ACC112 (cell line): ENCODE measurements around the gene TRMT10B.

Source experiments
- H2AFZ ChIP-seq: fragments of 200-600 bp; sonication (generic); one replicate; pipeline ENCODE4 v1.6.0; 2017; ENCODE audit warnings: antibody characterized with exemption, low read length; ENCODE audit not compliant: unreplicated experiment
- H3K27ac ChIP-seq: fragments of 200-600 bp; sonication (generic); 2 replicates; pipeline ENCODE4 v1.5.1; 2014; ENCODE audit warnings: low read depth, mild to moderate bottlenecking, antibody characterized with exemption, low read length, moderate library complexity
- H3K27me3 ChIP-seq: fragments of 200-600 bp; sonication (generic); 2 replicates; pipeline ENCODE4 v1.6.1; 2014; ENCODE audit warnings: mild to moderate bottlenecking, antibody characterized with exemption, low read length, moderate library complexity, mixed read lengths; ENCODE audit not compliant: insufficient read depth
- H3K36me3 ChIP-seq: fragments of 200-600 bp; sonication (generic); 2 replicates; pipeline ENCODE4 v1.6.1; 2016; ENCODE audit warnings: mild to moderate bottlenecking, antibody characterized with exemption, low read length, moderate library complexity, mixed read lengths; ENCODE audit not compliant: insufficient read depth
- H3K4me1 ChIP-seq: fragments of 200-600 bp; sonication (generic); one replicate; pipeline ENCODE4 v1.6.1; 2016; ENCODE audit warnings: low read length, mixed read lengths; ENCODE audit not compliant: insufficient read depth, unreplicated experiment, control insufficient read depth
- H3K4me3 ChIP-seq: fragments of 200-600 bp; sonication (generic); 2 replicates; pipeline ENCODE4 v1.5.1; 2014; ENCODE audit warnings: mild to moderate bottlenecking, low read depth, low read length
- H3K79me2 ChIP-seq: fragments of 200-600 bp; sonication (generic); one replicate; pipeline ENCODE4 v1.6.0; 2016; ENCODE audit warnings: low read length; ENCODE audit not compliant: control insufficient read depth, unreplicated experiment, insufficient read depth

Gene TRMT10B

GRCh38 chr9:37775216-37775919 lies 21.8 kb downstream of the TRMT10B start:
- Histone ChIP-seq H3K79me2 (no peaks in the 10 kb centered on the region), H3K4me1 (peaks cover 27% of the 10 kb centered on the region), H3K36me3 (0 out of 2 replicates have a peak, but pooled peaks cover 7% of the 10 kb centered on the region), H2AFZ (no peak overlapping the region), H3K4me3 (no peak overlapping the region), H3K27ac (peak overlapping the region; percentile 20; the same call in 1 of the 2 replicates), H3K27me3 (no peaks in the 10 kb centered on the region)

- peaks cover 34% of the 10 kb centered on the region for H3K4me1 ChIP-seq
- H3K27ac ChIP-seq, result peak overlapping the region; percentile 27; the same call in 1 of the 2 replicates
- H3K79me2 ChIP-seq, result no peaks in the 10 kb centered on the region
- H3K36me3 ChIP-seq, result peaks cover 15% of the 10 kb centered on the region
- H3K4me3 ChIP-seq, result no peak overlapping the region
- H3K27me3 ChIP-seq, result no peaks in the 10 kb centered on the region
- H2AFZ ChIP-seq, result no peak overlapping the region
Observed at GRCh38 chr9:37776328-37776727, 22.7 kb downstream of the TRMT10B start.

GRCh38 chr9:37778534-37778933 lies 24.9 kb downstream of the TRMT10B start:
- H2AFZ ChIP-seq, result no peak overlapping the region
- no peaks in the 10 kb centered on the region for H3K27me3 ChIP-seq
- H3K4me1 ChIP-seq, result peaks cover 43% of the 10 kb centered on the region
- no peak overlapping the region for H3K27ac ChIP-seq
- H3K4me3 ChIP-seq, result no peak overlapping the region
- H3K79me2 ChIP-seq, result peaks cover 20% of the 10 kb centered on the region
- peaks cover 33% of the 10 kb centered on the region for H3K36me3 ChIP-seq

- Histone ChIP-seq H2AFZ (peak overlapping the region; percentile 99), H3K79me2 (peaks cover 40% of the 10 kb centered on the region), H3K4me3 (peak overlapping the region; percentile 89), H3K36me3 (peaks cover 30% of the 10 kb centered on the region), H3K27me3 (no peaks in the 10 kb centered on the region), H3K4me1 (peaks cover 29% of the 10 kb centered on the region), H3K27ac (peak overlapping the region; percentile 54)
Observed at GRCh38 chr9:37784291-37784615, 30.6 kb downstream of the TRMT10B start.

- peaks cover 29% of the 10 kb centered on the region for H3K4me1 ChIP-seq
- H3K36me3 ChIP-seq, result peaks cover 30% of the 10 kb centered on the region
- peak within 1 kb of the TSS; percentile 54 for H3K27ac ChIP-seq
- peak within 1 kb of the TSS; percentile 99 for H2AFZ ChIP-seq
- H3K79me2 ChIP-seq, result peaks cover 40% of the 10 kb centered on the region
- peak within 1 kb of the TSS; percentile 89 for H3K4me3 ChIP-seq
- H3K27me3 ChIP-seq, result no peaks in the 10 kb centered on the region
Observed at GRCh38 chr9:37784616-37785483, 31.2 kb downstream of the TRMT10B start, which contains the start of gene EXOSC3. Gene EXOSC3 (minus strand): TSS chr9:37785064. CDS start chr9:37785044, 20 bp downstream.

GRCh38 chr9:37787059-37787458 lies 33.5 kb downstream of the TRMT10B start:
- H3K4me3 ChIP-seq, result no peak overlapping the region
- H3K27me3 ChIP-seq, result no peaks in the 10 kb centered on the region

GRCh38 chr9:37788332-37788731 lies 34.7 kb downstream of the TRMT10B start:
- peaks cover 14% of the 10 kb centered on the region for H3K4me1 ChIP-seq
- H3K79me2 ChIP-seq, result peaks cover 27% of the 10 kb centered on the region
- H2AFZ ChIP-seq, result no peak overlapping the region
- H3K27ac ChIP-seq, result no peak overlapping the region
- no peak overlapping the region for H3K4me3 ChIP-seq
- peaks cover 1% of the 10 kb centered on the region; the same call in 1 of the 2 replicates for H3K36me3 ChIP-seq
- no peaks in the 10 kb centered on the region for H3K27me3 ChIP-seq

More at GRCh38 chr9:37787059-37787458, 33.5 kb downstream of the TRMT10B start:
- no peak overlapping the region for H2AFZ ChIP-seq
- peaks cover 39% of the 10 kb centered on the region for H3K79me2 ChIP-seq
- H3K4me1 ChIP-seq, result peaks cover 22% of the 10 kb centered on the region
- no peak overlapping the region for H3K27ac ChIP-seq
- peaks cover 12% of the 10 kb centered on the region; the same call in 1 of the 2 replicates for H3K36me3 ChIP-seq

- H3K79me2 ChIP-seq, result peaks cover 12% of the 10 kb centered on the region
- H2AFZ ChIP-seq, result no peak overlapping the region
- no peaks in the 10 kb centered on the region for H3K27me3 ChIP-seq
- no peaks in the 10 kb centered on the region; the same call in 1 of the 2 replicates for H3K36me3 ChIP-seq
- peaks cover 6% of the 10 kb centered on the region for H3K4me1 ChIP-seq
- H3K27ac ChIP-seq, result no peak overlapping the region
- H3K4me3 ChIP-seq, result no peak overlapping the region
Observed at GRCh38 chr9:37790096-37790495, 36.5 kb downstream of the TRMT10B start.

- H3K4me3 ChIP-seq, result no peak overlapping the region
- peaks cover 5% of the 10 kb centered on the region for H3K79me2 ChIP-seq
- H3K4me1 ChIP-seq, result no peaks in the 10 kb centered on the region
- no peak overlapping the region for H3K27ac ChIP-seq
- H3K27me3 ChIP-seq, result no peaks in the 10 kb centered on the region
- no peaks in the 10 kb centered on the region; the same call in 1 of the 2 replicates for H3K36me3 ChIP-seq
- no peak overlapping the region for H2AFZ ChIP-seq
Observed at GRCh38 chr9:37792122-37792521, 38.5 kb downstream of the TRMT10B start.

GRCh38 chr9:37796232-37796631 lies 42.6 kb downstream of the TRMT10B start:
- Histone ChIP-seq H3K27ac (no peak overlapping the region), H2AFZ (no peak overlapping the region), H3K4me3 (no peak overlapping the region), H3K79me2 (peaks cover 9% of the 10 kb centered on the region), H3K36me3 (no peaks in the 10 kb centered on the region), H3K4me1 (peaks cover 13% of the 10 kb centered on the region), H3K27me3 (no peaks in the 10 kb centered on the region)
